G401.6 (cell line): Measurements from ENCODE around the gene APEH.

Experiments used
- FAIRE-seq: peaks from 2 replicates; lab custom pipeline; 2012; peaks lifted over from hg19 to GRCh38; lab: Jason Lieb, UNC

Gene APEH

GRCh38 chr3:49727924-49728361 lies 53.8 kb downstream of the APEH start:
- no peak for FAIRE-seq

GRCh38 chr3:49729966-49730609 lies 55.9 kb downstream of the APEH start:
- FAIRE-seq = no peak

GRCh38 chr3:49732597-49732996 lies 58.4 kb downstream of the APEH start:
- FAIRE-seq = no peak

GRCh38 chr3:49733551-49733950 lies 59.4 kb downstream of the APEH start:
- FAIRE-seq = no peak
